ENCODE measurements around the gene EXOC2.

DNA sequence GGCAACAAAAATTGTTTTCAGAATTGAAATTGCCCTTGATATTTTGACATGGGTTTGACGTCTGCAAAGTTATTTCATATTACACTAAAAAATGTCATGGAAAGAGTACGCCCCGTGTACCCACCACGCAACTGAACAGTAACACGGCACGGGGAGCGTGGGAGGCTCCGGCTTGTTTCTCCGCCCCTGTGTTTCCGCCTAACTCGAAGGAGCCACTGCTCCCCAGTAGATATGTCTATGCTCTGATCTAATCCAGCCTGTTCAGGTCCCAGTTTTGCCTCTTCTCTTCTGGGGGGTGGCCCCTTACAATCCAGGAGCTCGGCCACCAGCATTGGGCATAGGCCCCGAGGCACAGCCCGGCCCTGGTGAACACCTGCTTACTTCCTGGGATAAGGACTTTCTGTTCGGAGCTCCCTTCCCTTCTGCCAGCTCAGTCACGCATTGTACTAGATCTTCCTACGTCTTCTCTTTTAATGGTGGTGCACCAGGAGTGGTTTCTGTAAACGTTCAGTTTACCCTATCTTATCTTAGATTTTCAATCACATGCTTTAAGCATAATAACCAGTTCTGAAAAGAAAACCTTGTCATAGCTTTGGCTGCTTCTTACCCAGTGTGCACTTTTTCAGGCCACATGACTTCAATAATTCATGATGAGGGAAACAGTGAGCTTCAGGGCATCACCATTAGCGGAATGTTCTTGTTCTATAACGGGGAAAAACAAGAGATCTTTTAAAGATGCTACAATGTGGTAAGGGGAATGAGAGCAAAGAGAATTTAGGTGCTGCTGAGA, 43.9 kb upstream of the EXOC2 start:
- TF ChIP-seq CEBPB (IDR thresholded peaks at IDR 0.05) (no peak), EP300 (IDR thresholded peaks at IDR 0.05; ENCODE audit: borderline replicate concordance) (no peak), CREB1 (IDR thresholded peaks at IDR 0.05; ENCODE audit: low read depth) (no peak), RAD21 (IDR thresholded peaks at IDR 0.05; ENCODE audit: low read depth) (no peak)
